ENCODE measurements around the gene KLC1. TPM values are rescaled to one million over a fixed set of nuclear protein-coding genes. Genes with fewer than 3 reads are reported as not detected.

The KLC1 gene
- total and polyA plus RNA-seq, 4 donors: 22.9 to 131 (median 46.0) TPM

DNA sequence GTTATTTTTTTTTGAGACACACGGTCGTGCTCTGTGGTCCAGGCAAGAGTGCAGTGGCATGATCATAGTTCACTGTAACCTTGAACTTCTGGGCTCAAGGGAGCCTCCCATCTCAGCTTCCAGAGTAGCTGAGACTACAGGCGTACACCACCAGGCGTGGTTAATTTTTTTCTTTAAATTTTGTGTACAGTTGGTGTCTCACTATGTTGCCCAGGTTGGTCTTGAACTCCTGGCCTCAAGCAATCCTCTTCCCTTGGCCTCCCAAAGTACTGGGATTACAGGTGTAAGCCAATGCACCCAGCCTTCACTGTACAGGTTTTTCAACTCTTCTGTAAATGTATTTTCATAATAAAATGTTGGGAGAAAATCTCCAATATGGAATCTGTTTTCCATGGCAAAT lies 5.7 kb upstream of the KLC1 start (continued):
- TF ChIP-seq, protein P1, sequence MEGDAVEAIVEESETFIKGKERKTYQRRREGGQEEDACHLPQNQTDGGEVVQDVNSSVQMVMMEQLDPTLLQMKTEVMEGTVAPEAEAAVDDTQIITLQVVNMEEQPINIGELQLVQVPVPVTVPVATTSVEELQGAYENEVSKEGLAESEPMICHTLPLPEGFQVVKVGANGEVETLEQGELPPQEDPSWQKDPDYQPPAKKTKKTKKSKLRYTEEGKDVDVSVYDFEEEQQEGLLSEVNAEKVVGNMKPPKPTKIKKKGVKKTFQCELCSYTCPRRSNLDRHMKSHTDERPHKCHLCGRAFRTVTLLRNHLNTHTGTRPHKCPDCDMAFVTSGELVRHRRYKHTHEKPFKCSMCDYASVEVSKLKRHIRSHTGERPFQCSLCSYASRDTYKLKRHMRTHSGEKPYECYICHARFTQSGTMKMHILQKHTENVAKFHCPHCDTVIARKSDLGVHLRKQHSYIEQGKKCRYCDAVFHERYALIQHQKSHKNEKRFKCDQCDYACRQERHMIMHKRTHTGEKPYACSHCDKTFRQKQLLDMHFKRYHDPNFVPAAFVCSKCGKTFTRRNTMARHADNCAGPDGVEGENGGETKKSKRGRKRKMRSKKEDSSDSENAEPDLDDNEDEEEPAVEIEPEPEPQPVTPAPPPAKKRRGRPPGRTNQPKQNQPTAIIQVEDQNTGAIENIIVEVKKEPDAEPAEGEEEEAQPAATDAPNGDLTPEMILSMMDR (IDR thresholded peaks at IDR 0.05; ENCODE audit: low read depth, low read length, missing input control): no peak
- no peak for TF ChIP-seq RAD21 (IDR thresholded peaks at IDR 0.05)

DNA sequence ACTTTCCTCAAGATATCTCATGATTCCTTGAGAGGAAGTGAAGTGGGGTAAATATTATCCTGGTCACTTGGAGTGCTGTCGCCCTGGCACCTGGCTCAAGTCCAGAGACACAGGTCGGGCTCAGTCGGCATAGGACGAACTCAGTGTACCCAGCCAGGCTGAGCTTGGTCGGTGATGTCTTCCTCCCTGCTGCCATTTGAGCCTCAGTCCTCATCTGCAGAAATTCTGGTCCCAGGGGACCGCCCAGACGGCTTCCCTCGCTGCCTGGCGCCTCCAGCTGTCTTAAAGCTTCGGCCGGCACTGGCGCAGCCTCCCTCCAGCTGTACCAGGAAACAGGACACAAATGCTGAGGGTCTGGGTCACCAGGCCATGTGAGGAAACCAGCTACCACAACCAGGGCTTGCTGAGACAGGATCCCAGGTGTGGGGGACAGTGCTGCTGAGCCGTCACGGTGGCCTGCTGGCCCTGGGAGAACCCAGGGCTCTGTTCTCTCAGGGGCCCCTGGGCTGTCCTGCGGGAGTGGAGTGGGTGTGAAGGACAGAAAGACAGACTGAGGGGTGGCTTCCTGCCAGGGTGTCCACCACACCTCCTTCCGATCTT lies 5.0 kb upstream of the KLC1 start:
- Histone ChIP-seq H3K4me1 (ENCODE audit: control insufficient read depth in 4 of 4, insufficient read depth in 4 of 4, low read length in 3 of 4) (peaks cover 4 to 10% (median 8%) of the 10 kb centered on the region in 4 donors), H3K9ac (ENCODE audit: low read depth in 1 of 2, low read length in 2 of 2) (no peak overlapping the region), H3K27ac (ENCODE audit: low read depth in 1 of 2, low read length in 2 of 2) (no peak overlapping the region), H3K36me3 (ENCODE audit: control insufficient read depth in 4 of 4, insufficient read depth in 3 of 4, low read depth in 1 of 4, low read length in 3 of 4) (no peaks in the 10 kb centered on the region), H3K27me3 (ENCODE audit: control insufficient read depth in 4 of 4, insufficient read depth in 4 of 4, low read length in 3 of 4) (no peaks in the 10 kb centered on the region), H3K4me3 (ENCODE audit: low read depth in 1 of 3, low read length in 3 of 3) (no peak overlapping the region), H3K9me3 (ENCODE audit: control insufficient read depth in 4 of 4, low read length in 3 of 4) (no peaks in the 10 kb centered on the region)
- DNase-seq (ENCODE audit: low spot score): no peak
- WGBS: 65% methylated on average over 16 of the region's 16 CpGs
- TF ChIP-seq HNF4A (conservative IDR thresholded peaks at IDR 0.05): no peak
- TF ChIP-seq SP1 (IDR thresholded peaks at IDR 0.05): no peak

DNA sequence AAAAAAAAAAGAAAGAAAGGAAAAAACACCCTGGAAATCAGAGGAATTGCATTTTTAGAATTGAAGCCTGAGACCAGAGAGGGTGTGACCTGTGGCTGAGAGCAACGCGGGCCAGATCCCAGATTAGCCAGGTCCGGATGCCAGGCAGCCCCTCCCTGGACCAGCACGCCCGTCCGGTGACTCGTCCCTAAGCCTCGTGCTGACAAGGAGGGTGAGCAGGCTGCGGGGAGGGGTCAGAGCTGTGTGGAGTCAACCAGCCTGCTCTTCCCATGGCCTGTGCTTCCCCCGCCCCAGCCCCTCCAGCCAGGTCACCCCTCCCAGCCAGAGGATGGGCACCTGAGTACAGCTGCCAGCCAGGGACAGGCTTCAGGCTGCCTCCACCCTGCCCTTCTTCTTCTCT lies 4.2 kb upstream of the KLC1 start:
- Histone ChIP-seq H3K9ac (ENCODE audit: low read depth in 1 of 2, low read length in 2 of 2) (no peak overlapping the region), H3K9me3 (ENCODE audit: control insufficient read depth in 4 of 4, low read length in 3 of 4) (no peaks in the 10 kb centered on the region), H3K27me3 (ENCODE audit: control insufficient read depth in 4 of 4, insufficient read depth in 4 of 4, low read length in 3 of 4) (no peaks in the 10 kb centered on the region), H3K4me1 (ENCODE audit: control insufficient read depth in 4 of 4, insufficient read depth in 4 of 4, low read length in 3 of 4) (peaks cover 4 to 10% (median 9%) of the 10 kb centered on the region in 4 donors), H3K36me3 (ENCODE audit: control insufficient read depth in 4 of 4, insufficient read depth in 3 of 4, low read depth in 1 of 4, low read length in 3 of 4) (no peaks in the 10 kb centered on the region), H3K4me3 (ENCODE audit: low read depth in 1 of 3, low read length in 3 of 3) (no peak overlapping the region), H3K27ac (ENCODE audit: low read depth in 1 of 2, low read length in 2 of 2) (peak overlapping the region in 1 of 2 donors; percentile 46)
- DNase-seq (ENCODE audit: low spot score): no peak
- TF ChIP-seq YY1 (IDR thresholded peaks at IDR 0.05) (no peak), RAD21 (IDR thresholded peaks at IDR 0.05) (no peak), GABPA (IDR thresholded peaks at IDR 0.05 in 1 of 2, conservative IDR thresholded peaks at IDR 0.05 in 1 of 2) (no peak), FOXA2 (IDR thresholded peaks at IDR 0.05) (no peak), SP1 (IDR thresholded peaks at IDR 0.05) (no peak), EGR1 (IDR thresholded peaks at IDR 0.05; ENCODE audit: low read depth in 2 of 2) (no peak), JUND (IDR thresholded peaks at IDR 0.05) (no peak), FOXA1 (IDR thresholded peaks at IDR 0.05) (no peak), RXRA (IDR thresholded peaks at IDR 0.05) (no peak)
- TF ChIP-seq, protein P2, sequence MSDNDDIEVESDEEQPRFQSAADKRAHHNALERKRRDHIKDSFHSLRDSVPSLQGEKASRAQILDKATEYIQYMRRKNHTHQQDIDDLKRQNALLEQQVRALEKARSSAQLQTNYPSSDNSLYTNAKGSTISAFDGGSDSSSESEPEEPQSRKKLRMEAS (IDR thresholded peaks at IDR 0.05): no peak
- TF ChIP-seq, protein P1 (IDR thresholded peaks at IDR 0.05; ENCODE audit: low read depth, low read length, missing input control): no peak
- 60% methylated on average over 10 of the region's 10 CpGs for WGBS

Measured in liver (tissue), 9 donors.